NCI-H2107 treated with DMSO at 0.1 percent for 48 hours (cell line): Measurements from ENCODE around the gene AXDND1.

Experiments used
- DNase-seq: peaks from one replicate; lab custom pipeline; 2025; ENCODE audit not compliant: unreplicated experiment; lab: John Stamatoyannopoulos, UW

Gene AXDND1

GRCh38 chr1:179575497-179576314 is 209.9 kb downstream of the AXDND1 start, which contains the start of gene NPHS2:
TSS of gene NPHS2 (minus strand) at chr1:179575948. CDS start at chr1:179575864, 84 bp downstream.
- DNase-seq = no peak

DNA sequence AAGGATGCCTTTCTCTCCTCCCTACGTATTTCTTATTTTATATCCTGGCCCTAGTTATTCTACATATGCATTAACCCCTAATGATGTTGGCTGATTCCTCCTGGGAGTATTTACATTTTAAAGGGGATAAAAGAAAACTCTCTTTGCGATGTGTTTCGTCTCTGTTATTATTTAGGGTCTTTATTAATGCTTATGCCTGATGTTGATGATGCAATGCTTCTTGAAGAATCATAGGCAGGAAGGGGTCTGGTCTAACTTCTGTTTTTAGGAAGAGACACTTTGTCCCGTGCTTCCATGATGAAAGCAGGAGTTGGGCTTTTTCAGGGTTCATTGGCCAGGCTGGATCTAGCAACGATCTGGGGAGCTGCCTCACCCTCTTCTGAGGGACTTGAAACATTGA is 210.7 kb downstream of the AXDND1 start:
- DNase-seq = no peak

DNA sequence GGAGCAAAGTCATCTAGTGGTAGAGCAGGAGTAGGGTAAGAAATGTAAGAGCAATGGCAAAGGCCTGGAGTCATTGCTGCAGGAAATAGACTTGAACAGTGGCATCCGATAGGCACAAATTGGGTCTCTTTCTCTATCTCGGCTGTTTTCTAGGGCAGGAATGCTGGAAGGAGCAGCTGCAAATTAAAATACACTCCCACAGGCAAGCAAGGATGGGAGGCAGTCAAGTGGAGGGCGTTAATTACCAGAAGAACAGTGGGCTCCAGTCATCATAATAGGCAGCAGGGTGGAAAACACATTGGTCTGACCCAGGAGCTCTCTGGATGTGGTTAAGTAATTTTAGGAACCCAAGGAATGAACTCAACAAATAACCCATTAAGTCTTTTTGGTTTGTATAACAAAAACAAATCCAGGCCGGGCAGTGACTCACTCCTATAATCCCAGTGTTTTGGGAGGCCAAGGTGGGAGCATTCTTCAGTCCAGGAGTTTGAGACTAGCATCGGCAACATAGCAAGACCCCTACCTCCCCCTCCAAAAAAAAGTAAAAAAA is 218.1 kb downstream of the AXDND1 start:
- DNase-seq = no peak

GRCh38 chr1:179586107-179586823 is 220.5 kb downstream of the AXDND1 start:
- DNase-seq = peak; percentile 19

DNA sequence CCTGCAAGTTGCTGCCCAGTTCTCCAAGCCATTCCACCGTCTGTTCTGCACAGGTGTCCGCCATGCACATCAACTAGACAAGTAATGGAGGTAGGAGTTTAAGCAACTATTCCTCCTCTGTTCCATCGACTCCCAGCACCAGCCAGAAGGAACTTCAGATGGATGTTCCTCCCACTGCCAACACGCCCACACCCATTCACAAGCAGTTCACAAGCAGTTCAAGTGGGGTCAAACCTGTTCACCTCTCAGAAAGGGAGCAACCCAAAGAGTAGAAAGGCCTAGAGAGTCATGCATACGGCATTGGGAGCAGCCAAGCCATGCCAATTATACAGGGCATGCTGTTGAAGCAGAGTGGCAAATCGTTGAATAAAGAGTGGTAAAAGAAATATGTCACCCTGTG is 221.6 kb downstream of the AXDND1 start:
- DNase-seq = no peak

GRCh38 chr1:179588425-179589024 is 222.8 kb downstream of the AXDND1 start:
- DNase-seq = no peak

DNA sequence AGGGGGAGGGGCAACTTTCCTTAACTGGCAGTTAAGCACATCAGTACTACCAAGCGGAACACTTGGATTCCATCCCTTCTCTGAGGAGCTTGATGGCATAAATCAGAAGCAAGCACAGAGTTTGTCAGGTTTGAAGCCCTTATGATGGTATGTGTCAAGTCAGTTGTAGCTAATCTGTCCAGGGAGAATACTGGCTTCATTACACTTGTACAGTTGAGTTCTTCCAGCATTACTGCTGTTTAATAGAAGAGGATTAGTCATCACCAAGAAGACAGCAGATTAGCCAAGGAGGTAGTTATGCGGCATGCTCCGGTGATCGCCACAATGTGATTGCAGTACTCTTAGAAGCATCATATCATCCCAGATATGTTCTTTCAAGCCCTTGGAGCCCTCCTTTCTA is 223.7 kb downstream of the AXDND1 start:
- no peak for DNase-seq

DNA sequence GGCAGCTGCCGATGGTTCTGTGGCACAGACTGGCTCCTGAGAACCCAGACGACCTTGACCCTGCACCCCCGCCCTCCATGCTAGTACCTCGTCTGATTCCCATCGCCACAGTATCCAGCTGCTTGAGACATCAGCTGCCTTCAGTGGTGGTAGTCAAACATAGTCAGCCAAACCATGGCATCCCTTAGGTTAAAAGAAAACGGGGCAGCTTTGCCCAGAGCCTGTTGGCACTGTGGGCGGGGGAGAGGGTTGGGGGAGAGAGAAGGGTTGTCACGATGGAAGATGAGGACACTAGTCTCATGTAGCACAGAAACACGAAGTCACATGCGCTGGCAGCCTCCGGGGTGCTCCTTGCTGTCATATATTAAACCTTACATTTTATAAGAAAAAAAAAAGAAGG is 224.9 kb downstream of the AXDND1 start:
- no peak for DNase-seq

DNA sequence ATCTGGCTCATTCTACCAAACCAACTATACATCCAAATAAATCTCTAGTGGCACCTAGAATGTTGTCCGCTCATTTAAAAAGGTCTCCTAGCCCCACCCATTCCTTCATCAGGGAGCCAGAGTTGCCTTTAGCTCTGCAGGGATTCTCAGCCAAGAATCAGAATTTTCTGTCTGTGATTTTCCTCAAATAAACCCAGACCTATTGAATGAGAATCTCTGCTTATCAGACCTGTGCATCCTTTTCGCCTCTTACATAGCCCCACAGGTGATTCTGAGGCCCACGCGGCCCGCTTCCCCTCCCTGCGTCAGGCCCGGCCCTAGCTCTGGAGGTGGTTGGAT is 225.5 kb downstream of the AXDND1 start:
- DNase-seq = no peak

DNA sequence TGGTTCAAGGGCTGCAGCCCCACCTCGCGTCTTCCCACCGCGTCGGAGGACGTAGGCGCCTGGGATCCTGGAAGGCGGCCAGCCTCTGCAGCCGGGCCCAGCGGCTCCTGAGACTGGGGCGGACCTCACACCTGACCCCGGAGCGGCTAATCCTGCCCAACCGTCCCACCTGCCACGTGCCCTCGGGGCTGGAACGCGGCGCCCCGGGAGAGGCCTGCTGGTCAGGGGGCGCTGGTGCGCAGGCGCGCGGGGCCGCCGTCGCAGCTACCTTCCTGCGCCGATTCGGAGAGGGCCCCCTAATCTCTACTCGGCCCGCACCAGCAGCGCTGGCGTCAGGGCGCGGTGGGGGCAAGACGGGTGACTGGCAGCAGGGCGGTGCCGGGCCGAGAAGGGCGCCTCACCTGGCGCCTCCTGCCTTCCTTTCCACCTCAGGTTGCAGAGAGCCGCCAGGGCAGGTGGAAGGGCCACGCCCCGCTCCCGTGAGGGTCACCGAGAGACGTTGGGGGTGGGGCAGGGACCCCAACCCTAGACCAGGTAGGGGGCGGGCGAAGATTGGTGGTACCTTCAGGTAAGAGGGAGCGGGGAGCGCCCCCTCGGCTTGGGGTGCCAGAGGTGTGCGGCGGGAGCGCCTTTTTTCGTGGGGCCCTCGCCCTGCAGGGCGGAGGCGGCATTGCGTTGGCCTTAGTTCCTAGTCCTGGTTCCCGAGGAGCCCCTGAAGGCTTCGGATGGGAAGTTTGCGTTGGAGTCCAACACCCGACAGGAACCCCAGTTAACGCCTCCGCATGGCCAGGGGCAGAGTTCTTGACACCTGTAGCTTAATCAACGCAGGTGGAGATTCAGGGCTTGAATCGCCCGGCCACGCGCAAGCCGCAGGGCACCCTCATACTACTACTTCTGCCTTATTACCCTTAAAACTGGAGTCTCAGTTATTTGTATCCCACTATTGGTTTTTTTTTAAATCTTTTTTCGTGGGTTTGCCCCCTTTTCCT is 226.1 kb downstream of the AXDND1 start, which contains the start of gene TDRD5:
Gene TDRD5, plus strand, starts transcription at position 241 of the 989 bp plus-strand sequence. CDS start 784 bp downstream, outside the sequence.
- no peak for DNase-seq

DNA sequence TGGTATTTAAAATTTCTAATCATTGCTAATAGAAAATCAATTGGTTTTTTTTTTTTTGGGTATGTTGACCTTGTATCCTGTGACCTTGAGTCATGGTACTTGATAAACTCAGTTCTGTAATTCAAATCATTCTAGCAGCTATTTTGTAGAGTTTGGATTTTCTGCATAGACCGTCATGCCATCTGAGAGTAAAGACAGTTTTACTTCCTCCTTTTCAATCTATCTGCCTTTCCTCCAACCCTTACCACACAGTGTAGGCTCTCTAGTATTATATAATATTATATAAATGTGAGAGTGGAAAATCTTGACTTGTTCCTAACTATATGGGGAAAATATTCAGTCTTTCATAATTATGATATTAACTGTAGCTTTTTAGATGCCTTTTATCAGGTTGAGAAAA is 232.9 kb downstream of the AXDND1 start:
- no peak for DNase-seq

DNA sequence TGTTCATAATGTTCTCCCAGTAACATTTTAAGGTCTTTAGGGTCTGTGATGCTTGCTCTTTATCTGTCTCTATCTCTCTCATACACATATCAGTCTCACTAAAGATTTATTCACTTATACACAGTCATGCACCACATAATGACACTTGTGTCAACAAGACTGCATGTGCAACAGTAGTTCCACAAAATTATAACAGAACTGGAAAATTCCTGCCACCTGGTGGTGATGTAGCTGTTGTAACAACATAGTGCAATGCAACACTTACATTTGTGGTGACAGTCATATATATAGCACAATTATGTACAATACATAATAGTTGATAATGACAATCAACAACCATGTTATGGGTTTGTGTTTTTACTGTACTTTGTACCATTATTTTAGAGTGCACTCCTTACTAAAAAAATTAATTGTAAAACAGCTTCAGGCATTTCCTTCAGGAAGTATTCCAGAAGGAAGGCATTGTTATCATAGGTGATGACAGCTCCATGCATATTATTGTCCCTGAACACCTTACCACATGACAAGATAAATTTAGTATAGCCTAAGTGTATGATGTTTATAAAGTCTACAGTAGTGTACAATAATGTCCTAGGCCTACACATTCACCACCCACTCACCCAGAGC is 234.0 kb downstream of the AXDND1 start:
- no peak for DNase-seq

- DNase-seq = no peak
Observed at GRCh38 chr1:179601093-179601492, 235.3 kb downstream of the AXDND1 start.
